ENCODE data around the gene PNMA5.

Gene PNMA5

DNA sequence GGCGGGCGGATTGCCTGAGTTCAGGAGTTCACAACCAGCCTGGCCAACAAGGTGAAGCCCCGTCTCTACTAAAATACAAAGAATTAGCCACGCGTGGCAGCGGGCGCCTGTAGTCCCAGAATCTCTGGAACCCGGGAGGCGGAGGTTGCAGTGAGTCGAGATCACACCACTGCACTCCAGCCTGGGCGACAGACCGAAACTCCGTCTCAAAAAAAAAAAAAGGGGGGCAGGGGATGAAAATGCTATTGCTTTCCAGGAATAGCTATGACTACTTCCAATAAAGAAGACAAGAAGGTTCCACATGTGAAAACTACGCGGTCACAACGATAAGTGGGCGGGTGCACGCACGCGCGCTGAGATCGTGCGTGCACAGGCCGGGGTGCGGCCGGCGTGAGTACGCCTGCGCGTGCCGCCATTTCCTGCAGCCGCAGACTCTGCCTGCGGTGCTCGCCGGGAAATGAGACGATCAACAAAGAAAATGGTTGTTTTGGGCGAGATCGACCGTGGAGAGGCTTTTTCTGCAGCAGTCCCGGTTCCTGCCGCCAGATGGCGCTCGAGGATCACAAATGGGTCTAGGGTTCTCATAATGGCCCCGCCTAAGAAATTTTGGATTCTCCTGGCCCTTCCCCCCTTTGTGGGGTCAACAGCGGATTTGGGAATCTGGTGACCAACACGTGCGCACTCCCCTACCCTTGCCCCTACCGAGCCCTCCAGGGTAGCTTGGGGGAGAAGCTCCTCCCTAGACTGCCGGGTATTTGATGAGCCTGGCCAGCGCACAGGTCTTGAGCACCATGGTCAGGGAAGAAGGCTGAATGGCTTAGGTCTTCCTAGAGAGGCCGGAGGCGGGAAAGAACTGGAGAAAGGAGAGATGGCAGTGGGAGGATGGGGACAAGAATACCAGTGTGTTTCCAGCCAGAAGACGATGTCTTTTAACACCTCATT is 35.1 kb downstream of the PNMA5 start:
- peak; percentile 90 for DNase-seq

GRCh38 chrX:152958047-152958446 is 35.9 kb downstream of the PNMA5 start:
- DNase-seq = no peak

GRCh38 chrX:152950786-152951185 is 43.1 kb downstream of the PNMA5 start:
- no peak for DNase-seq

DNA sequence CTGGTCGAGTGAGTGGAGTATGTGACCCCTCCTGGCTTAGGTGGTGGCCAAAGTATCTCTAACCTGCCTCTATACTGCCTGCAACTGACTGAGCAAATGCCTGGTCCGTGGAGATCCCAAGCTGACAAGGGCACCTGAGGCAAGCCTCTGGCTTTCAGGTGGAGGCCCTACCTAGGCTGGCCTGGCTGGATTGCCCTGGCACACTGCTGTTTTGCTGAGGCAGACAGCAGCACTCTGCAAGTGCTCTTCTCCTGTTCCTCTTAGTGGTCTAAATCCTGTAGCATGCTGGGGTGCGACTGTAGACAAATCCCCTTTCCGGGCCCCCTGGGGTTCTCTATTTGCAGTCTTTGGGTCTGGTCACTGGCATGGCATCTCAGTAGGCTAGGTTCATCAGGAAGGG is 44.8 kb downstream of the PNMA5 start:
- DNase-seq = no peak

GRCh38 chrX:152946681-152947080 is 47.2 kb downstream of the PNMA5 start:
- no peak for DNase-seq

GRCh38 chrX:152945021-152945979 is 48.6 kb downstream of the PNMA5 start:
- no peak for DNase-seq

DNA sequence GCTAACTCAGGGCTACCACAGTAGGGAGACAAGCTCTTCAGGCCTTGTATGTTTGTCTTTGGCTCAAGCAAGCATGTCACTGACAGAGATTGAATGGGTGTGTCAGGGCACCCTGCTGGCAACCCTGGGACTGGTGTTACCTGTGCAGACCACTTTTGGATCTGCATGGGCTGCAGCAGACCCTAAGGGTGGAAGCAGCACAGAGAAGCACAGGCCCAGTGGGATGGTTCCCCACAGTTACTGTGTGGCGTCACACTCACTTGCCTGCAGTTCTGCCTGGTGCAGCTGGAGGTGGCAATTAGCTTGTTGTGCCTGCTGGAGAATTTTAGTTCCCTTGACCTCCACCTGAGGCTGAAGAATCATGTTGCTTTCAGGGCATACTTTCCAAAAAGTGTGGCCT is 50.1 kb downstream of the PNMA5 start:
- no peak for DNase-seq

- DNase-seq = no peak
Measured at GRCh38 chrX:152942077-152942442, 51.9 kb downstream of the PNMA5 start.

- DNase-seq = peak; percentile 94
Measured at GRCh38 chrX:152941328-152942076, 52.4 kb downstream of the PNMA5 start.

All from NCI-H2107 (cell line).